AG09319 (cell line): Measurements from ENCODE around the gene EXTL2.

ENCODE experiments used
- DNase-seq: peaks from one replicate; pipeline ENCODE4 v3.0.0-alpha.2; 2010; ENCODE audit warnings: low read depth; ENCODE audit errors: extremely low read depth
- TF ChIP-seq, protein P1 (sequence below): IDR thresholded peaks from 2 replicates; pipeline ENCODE4 v1.5.1; 2011; ENCODE audit warnings: low read depth, mild to moderate bottlenecking, inconsistent platforms, low read length, moderate library complexity

Gene EXTL2

DNA sequence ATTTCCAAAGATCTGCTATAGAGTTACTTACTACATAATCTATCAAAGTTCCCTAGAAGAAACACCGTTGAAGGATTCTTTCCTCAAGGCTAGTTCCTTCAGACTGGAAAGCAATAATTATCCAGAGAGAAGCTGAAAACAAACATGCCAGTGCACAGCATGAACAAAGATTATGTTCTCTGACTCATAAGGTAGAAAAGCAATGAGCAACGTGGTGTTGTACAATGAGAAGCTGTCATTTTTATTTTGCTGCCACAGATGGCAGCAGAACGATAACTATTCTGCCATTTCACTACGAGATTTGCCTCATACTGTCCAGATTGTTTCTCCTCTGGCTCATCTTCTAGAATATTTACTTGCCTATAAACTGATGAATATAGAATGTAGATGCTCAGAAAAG is 10.7 kb downstream of the EXTL2 start:
- TF ChIP-seq, protein P1, sequence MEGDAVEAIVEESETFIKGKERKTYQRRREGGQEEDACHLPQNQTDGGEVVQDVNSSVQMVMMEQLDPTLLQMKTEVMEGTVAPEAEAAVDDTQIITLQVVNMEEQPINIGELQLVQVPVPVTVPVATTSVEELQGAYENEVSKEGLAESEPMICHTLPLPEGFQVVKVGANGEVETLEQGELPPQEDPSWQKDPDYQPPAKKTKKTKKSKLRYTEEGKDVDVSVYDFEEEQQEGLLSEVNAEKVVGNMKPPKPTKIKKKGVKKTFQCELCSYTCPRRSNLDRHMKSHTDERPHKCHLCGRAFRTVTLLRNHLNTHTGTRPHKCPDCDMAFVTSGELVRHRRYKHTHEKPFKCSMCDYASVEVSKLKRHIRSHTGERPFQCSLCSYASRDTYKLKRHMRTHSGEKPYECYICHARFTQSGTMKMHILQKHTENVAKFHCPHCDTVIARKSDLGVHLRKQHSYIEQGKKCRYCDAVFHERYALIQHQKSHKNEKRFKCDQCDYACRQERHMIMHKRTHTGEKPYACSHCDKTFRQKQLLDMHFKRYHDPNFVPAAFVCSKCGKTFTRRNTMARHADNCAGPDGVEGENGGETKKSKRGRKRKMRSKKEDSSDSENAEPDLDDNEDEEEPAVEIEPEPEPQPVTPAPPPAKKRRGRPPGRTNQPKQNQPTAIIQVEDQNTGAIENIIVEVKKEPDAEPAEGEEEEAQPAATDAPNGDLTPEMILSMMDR: no peak

DNA sequence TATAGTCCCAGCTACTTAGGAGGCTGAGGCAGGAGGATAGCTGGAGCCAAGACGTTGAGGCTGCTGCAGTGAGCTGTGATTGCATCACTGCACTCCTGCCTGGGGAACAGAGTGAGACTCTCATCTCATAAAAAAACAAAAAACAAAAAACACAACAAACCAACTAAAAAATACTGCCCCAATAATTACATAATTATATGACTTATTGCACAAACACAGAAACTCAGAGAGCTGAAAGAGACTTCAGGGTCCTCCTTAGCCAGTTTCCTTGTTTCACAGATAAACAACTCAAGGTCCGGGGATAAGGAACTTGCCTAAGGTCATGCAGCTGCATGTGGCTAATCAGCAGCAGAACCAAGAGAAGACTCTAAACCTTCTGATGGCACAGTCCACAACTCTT is 11.9 kb downstream of the EXTL2 start:
- no peak for DNase-seq
- TF ChIP-seq, protein P1: no peak

More for the DNA sequence above, 10.7 kb downstream of the EXTL2 start:
- DNase-seq: no peak

GRCh38 chr1:100881687-100882086 is 13.0 kb downstream of the EXTL2 start:
- DNase-seq: no peak
- TF ChIP-seq, protein P1: no peak

- TF ChIP-seq, protein P1: no peak
Observed at GRCh38 chr1:100879422-100879821, 15.2 kb downstream of the EXTL2 start.

GRCh38 chr1:100876291-100876690 is 18.4 kb downstream of the EXTL2 start:
- no peak for DNase-seq
- TF ChIP-seq, protein P1: no peak

More at GRCh38 chr1:100879422-100879821, 15.2 kb downstream of the EXTL2 start:
- DNase-seq: no peak

GRCh38 chr1:100875228-100875627 is 19.4 kb downstream of the EXTL2 start:
- TF ChIP-seq, protein P1: no peak
- no peak for DNase-seq

GRCh38 chr1:100874433-100874832 is 20.2 kb downstream of the EXTL2 start:
- TF ChIP-seq, protein P1: no peak

More at GRCh38 chr1:100874433-100874832, 20.2 kb downstream of the EXTL2 start:
- no peak for DNase-seq
